HCT116 (cell line): Measurements from ENCODE around the gene CISTR. TPM values are rescaled to one million over a fixed set of nuclear protein-coding genes. Genes with fewer than 3 reads are reported as not detected.

Experiments
- ATAC-seq: fragments of 200-7000 bp; cut with Tn5 transposase; 2 replicates; pipeline ENCODE4 v1.9.1; 2020; ENCODE audit warnings: mild to moderate bottlenecking, moderate library complexity
- BruUV-seq: library from RNA; stranded (reverse); fragments of 400-500 nt; replicated peaks from 2 replicates; lab custom pipeline; 2021; lab: Mats Ljungman, UMichigan
- CTCF ChIA-PET: fragments of 300-600 bp; sonication (Branson Sonifier 250); formaldehyde crosslinking; loops from one replicate; lab custom pipeline; 2021; ENCODE audit warnings: antibody characterized with exemption; lab: Charles Lee
- POLR2A ChIA-PET: fragments of 300-600, 350-600 bp; sonication (Branson Sonifier 250); formaldehyde crosslinking; loops from one replicate; lab custom pipeline; 2021; ENCODE audit warnings: antibody characterized with exemption; lab: Charles Lee
- RAD21 ChIA-PET, 2 experiments: fragments of 300-600 bp; sonication (Branson Sonifier 250); formaldehyde crosslinking; loops; one replicate each; lab custom pipeline; 2023; ENCODE audit warnings: low total read pairs in 2 of 2; ENCODE audit not compliant: uncharacterized antibody in 2 of 2, unreplicated experiment in 2 of 2, low non-redundant PET in 1 of 2; lab: Charles Lee
- DNase-seq: peaks from one replicate; pipeline ENCODE4 v3.0.0-alpha.2; 2010; ENCODE audit warnings: low read depth, low spot score
- H2AFZ ChIP-seq: fragments of 200-600 bp; shearing (Covaris generic), sonication (generic); 2 replicates; pipeline ENCODE4 v1.6.1; 2017; ENCODE audit warnings: low read depth, mixed run types, mixed read lengths, antibody characterized with exemption, low read length; ENCODE audit not compliant: poor library complexity, severe bottlenecking
- H3K27ac ChIP-seq: 2 replicates; pipeline ENCODE4 v1.5.1; 2012; ENCODE audit warnings: low read depth, low read length
- H3K27me3 ChIP-seq: fragments of 200-600 bp; sonication (generic); 2 replicates; pipeline ENCODE4 v1.6.1; 2016; ENCODE audit warnings: mixed run types, low read length, mixed read lengths; ENCODE audit not compliant: insufficient read depth
- H3K36me3 ChIP-seq, 2 experiments: fragments of 200-500 bp in 1 of 2; fragments of 200-600 bp in 1 of 2; sonication (Bioruptor generic) in 1 of 2; sonication (generic) in 1 of 2; 2 replicates each; pipeline versions ENCODE4 v1.5.1 to v1.6.1; 2014 to 2016; ENCODE audit warnings: low read length in 2 of 2, inconsistent platforms in 1 of 2, mixed read lengths in 1 of 2, mixed run types in 1 of 2; ENCODE audit not compliant: insufficient read depth in 2 of 2, control insufficient read depth in 1 of 2
- H3K4me1 ChIP-seq, 2 experiments: fragments of 200-600 bp in 1 of 2; sonication (generic) in 1 of 2; 2 replicates each; pipeline versions ENCODE4 v1.5.1 to v1.6.1; 2012 to 2017; ENCODE audit warnings: low read length in 2 of 2, inconsistent platforms in 1 of 2, mild to moderate bottlenecking in 1 of 2, mixed read lengths in 1 of 2, mixed run types in 1 of 2, moderate library complexity in 1 of 2; ENCODE audit not compliant: insufficient read depth in 2 of 2, control insufficient read depth in 1 of 2
- H3K4me2 ChIP-seq: fragments of 200-600 bp; sonication (generic); 2 replicates; pipeline ENCODE4 v1.6.1; 2017; ENCODE audit warnings: mixed run types, low read length, mixed read lengths
- H3K4me3 ChIP-seq, 2 experiments: fragments of 200-600 bp in 1 of 2; sonication (generic) in 1 of 2; replicated peaks in 1 of 2; 2 replicates each; pipeline ENCODE4 v1.5.1; 2011 to 2016; ENCODE audit warnings: low read length in 2 of 2, control low read depth in 1 of 2, low read depth in 1 of 2, mild to moderate bottlenecking in 1 of 2, mixed read lengths in 1 of 2, mixed run types in 1 of 2
- H3K79me2 ChIP-seq: fragments of 200-600 bp; sonication (generic); 2 replicates; pipeline ENCODE4 v1.6.1; 2017; ENCODE audit warnings: mild to moderate bottlenecking, mixed run types, low read length, moderate library complexity, mixed read lengths; ENCODE audit not compliant: insufficient read depth
- H3K9ac ChIP-seq: fragments of 200-600 bp; sonication (generic); 2 replicates; pipeline ENCODE4 v1.6.1; 2016; ENCODE audit warnings: low read length, mixed read lengths
- H3K9me2 ChIP-seq: fragments of 200-600 bp; sonication (generic), shearing (Covaris generic); 2 replicates; pipeline ENCODE4 v1.6.1; 2017; ENCODE audit warnings: mixed run types, mild to moderate bottlenecking, moderate library complexity; ENCODE audit not compliant: insufficient read depth
- H3K9me3 ChIP-seq, 2 experiments: fragments of 200-500 bp in 1 of 2; fragments of 200-600 bp in 1 of 2; sonication (Bioruptor generic) in 1 of 2; sonication (generic) in 1 of 2; 2 replicates each; pipeline ENCODE4 v1.6.1; 2014 to 2017; ENCODE audit warnings: low read length in 2 of 2, mixed read lengths in 2 of 2, inconsistent platforms in 1 of 2, low read depth in 1 of 2, mild to moderate bottlenecking in 1 of 2, mixed run types in 1 of 2, moderate library complexity in 1 of 2; ENCODE audit not compliant: control insufficient read depth in 1 of 2, insufficient read depth in 1 of 2
- H4K20me1 ChIP-seq: fragments of 200-600 bp; sonication (generic), shearing (Covaris generic); 2 replicates; pipeline ENCODE4 v1.6.1; 2017; ENCODE audit warnings: mixed run types, mild to moderate bottlenecking, moderate library complexity; ENCODE audit not compliant: insufficient read depth
- CTCF ChIP-seq, 3 experiments: fragments of 200-600 bp in 1 of 3; sonication (generic) in 1 of 3; IDR thresholded peaks in 2 of 3; conservative IDR thresholded peaks in 1 of 3; 2 replicates each; pipeline ENCODE4 v1.5.1; 2012 to 2017; ENCODE audit warnings: low read depth in 2 of 3, low read length in 2 of 3, antibody characterized with exemption in 1 of 3, borderline replicate concordance in 1 of 3, control low read depth in 1 of 3, mild to moderate bottlenecking in 1 of 3, mixed read lengths in 1 of 3, mixed run types in 1 of 3, moderate library complexity in 1 of 3; ENCODE audit not compliant: insufficient read depth in 1 of 3
- MAX ChIP-seq: IDR thresholded peaks from 2 replicates; pipeline ENCODE4 v1.6.1; 2012
- RAD21 ChIP-seq: IDR thresholded peaks from 2 replicates; pipeline ENCODE4 v1.6.1; 2012; ENCODE audit warnings: low read depth, mild to moderate bottlenecking
- TCF7L2 ChIP-seq: IDR thresholded peaks from 2 replicates; pipeline ENCODE4 v1.7.0; 2011; ENCODE audit warnings: borderline replicate concordance, inconsistent platforms; ENCODE audit not compliant: insufficient read depth, insufficient read length; ENCODE audit errors: extremely low read depth
- ZNF274 ChIP-seq: fragments of 200-500 bp; sonication (Bioruptor generic); IDR thresholded peaks from 2 replicates; pipeline ENCODE4 v1.6.1; 2014; ENCODE audit warnings: mild to moderate bottlenecking, low read depth, low read length, inconsistent platforms
- intact Hi-C: fragments of 100-400 bp; cut with micrococcal nuclease; formaldehyde crosslinking; loops from 2 replicates; pipeline ENCODE4 v1.10.0; 2022
- total RNA-seq: library from RNA; stranded (reverse); gene quantifications from one replicate; pipeline ENCODE4 v1.2.1, GENCODE V29; 2021; ENCODE audit not compliant: unreplicated experiment

The CISTR gene
- total RNA-seq, 1 experiment from 2014 or later, result not detected

GRCh38 chr12:53701518-53702264 lies 50.1 kb downstream of the CISTR start:
- RAD21 ChIA-PET, result interaction anchor here (0.6 to 1.5 kb wide), 5 partner anchors 42 to 56 kb away, joined by 4 to 8 read pairs (median 6); no protein-coding TSS in a partner anchor
- DNase-seq (peak; percentile 60), ATAC-seq (peak; percentile 99)
- H2AFZ ChIP-seq, result peak overlapping the region; percentile 93
- H3K9me3 ChIP-seq, result no peaks in the 10 kb centered on the region
- intact Hi-C loops, result loop anchor here (1.0 to 5.0 kb wide), 2 partner anchors 45 to 516 kb away; no protein-coding TSS in a partner anchor
- BruUV-seq, result no TSS peak
- no peaks in the 10 kb centered on the region for H3K9me2 ChIP-seq
- peaks cover under 1 to 8% of the 10 kb centered on the region in 2 experiments; a peak in 2 of 4 replicates for H3K4me1 ChIP-seq
- H3K4me2 ChIP-seq, result peak overlapping the region; percentile 51
- H3K9ac ChIP-seq, result no peak overlapping the region; the same call in 1 of the 2 replicates
- no peaks in the 10 kb centered on the region for H4K20me1 ChIP-seq
- H3K4me3 ChIP-seq, result no peak overlapping the region
- no peaks in the 10 kb centered on the region for H3K36me3 ChIP-seq
- TF ChIP-seq ZNF274, result no peak
- TF ChIP-seq CTCF (IDR thresholded peaks at IDR 0.05 in 2 of 3, conservative IDR thresholded peaks at IDR 0.05 in 1 of 3; ENCODE audit: borderline replicate concordance in 1 of 3, insufficient read depth in 1 of 3, low read depth in 2 of 3, low read length in 2 of 3), result peak; percentile 89 to 98 (median 90)
- no peak for TF ChIP-seq TCF7L2
- TF ChIP-seq RAD21, result peak; percentile 98
- TF ChIP-seq MAX, result no peak
- CTCF ChIA-PET, result interaction anchor here (0.6 to 2.9 kb wide), 12 partner anchors 25 to 513 kb away, joined by 3 to 146 read pairs (median 4); partner anchors contain the start of gene CALCOCO1
- H3K27me3 ChIP-seq, result peaks cover 8% of the 10 kb centered on the region
- H3K27ac ChIP-seq, result no peak overlapping the region
- POLR2A ChIA-PET, result interaction anchor here (0.8 kb wide), 1 partner anchor 42 kb away, joined by 5 read pairs; no protein-coding TSS in a partner anchor
- no peaks in the 10 kb centered on the region for H3K79me2 ChIP-seq
